Skin of body (tissue), 3 donors: ENCODE results near the gene THSD1. TPM values are rescaled to one million over a fixed set of nuclear protein-coding genes. Genes with fewer than 3 reads are reported as not detected.
A peak's percentile ranks its signal among the peaks of the same experiment; 100 is the strongest.
"Not testable (repeated sequence)": the region's sequence is repeated elsewhere in the genome, so short reads cannot be mapped to it uniquely, and the experiment has no call there.

ENCODE experiments used
- DNase-seq: peaks from one replicate; lab custom pipeline; 2025; lab: John Stamatoyannopoulos, UW
- small RNA-seq: library from RNA; depleted of rRNA; stranded (forward); fragments of <200 nt; gene quantifications from one replicate; pipeline ENCODE3, GENCODE V24; 2014; ENCODE audit warnings: low replicate concordance
- total RNA-seq: library from RNA; depleted of rRNA; stranded (reverse); fragments of >200 nt; gene quantifications from one replicate; pipeline ENCODE4 v1.2.3, GENCODE V29; 2014

The THSD1 gene
- total RNA-seq, 1 donor from 2014 or later, result 11.3 TPM

GRCh38 chr13:52361225-52361624, 44.7 kb downstream of the THSD1 start:
- DNase-seq, result no peak

GRCh38 chr13:52359534-52359933, 46.4 kb downstream of the THSD1 start:
- DNase-seq, result peak; percentile 93

GRCh38 chr13:52356327-52356726, 49.6 kb downstream of the THSD1 start:
- no peak for DNase-seq

GRCh38 chr13:52353193-52353592, 52.8 kb downstream of the THSD1 start:
- peak; percentile 10 for DNase-seq

- DNase-seq, result no peak
Measured at GRCh38 chr13:52348983-52349780, 56.8 kb downstream of the THSD1 start.

- DNase-seq, result peak; percentile 4
Measured at GRCh38 chr13:52348071-52348470, 57.9 kb downstream of the THSD1 start.

- DNase-seq, result no peak
Measured at GRCh38 chr13:52345631-52346251, 60.2 kb downstream of the THSD1 start.

GRCh38 chr13:52345048-52345447, 60.9 kb downstream of the THSD1 start:
- no peak for DNase-seq

- DNase-seq, result no peak
Measured at GRCh38 chr13:52344108-52344507, 61.9 kb downstream of the THSD1 start.

- not testable (repeated sequence) for DNase-seq
Measured at GRCh38 chr13:52342203-52342602, 63.8 kb downstream of the THSD1 start.

- not testable (repeated sequence) for DNase-seq
Measured at GRCh38 chr13:52337828-52338455, 68.0 kb downstream of the THSD1 start.

GRCh38 chr13:52334107-52334506, 71.9 kb downstream of the THSD1 start:
- not testable (repeated sequence) for DNase-seq

- not testable (repeated sequence) for DNase-seq
Measured at GRCh38 chr13:52331844-52332243, 74.1 kb downstream of the THSD1 start.

Small RNA genes within 50 kb of the gene (small RNA-seq; reads per million reads assigned to genes)
- not detected for gene RNY4P24

Other genes with a start within 250 kb of the THSD1 start
- gene NEK3, start 246.6 kb downstream of the THSD1 start, total RNA-seq, result 10.6 TPM
- 76.0 TPM for gene VPS36, start 44.5 kb upstream of the THSD1 start, total RNA-seq
- 26.0 TPM for gene CKAP2, start 49.3 kb upstream of the THSD1 start, total RNA-seq
- 5.0 TPM for gene HNRNPA1L2, start 236.3 kb upstream of the THSD1 start, total RNA-seq
- 26.7 TPM for gene SUGT1, start 246.7 kb upstream of the THSD1 start, total RNA-seq